ENCODE data around the gene UGT2A1. TPM values are rescaled to one million over a fixed set of nuclear protein-coding genes. Genes with fewer than 3 reads are reported as not detected.
"Not testable (repeated sequence)": the region's sequence is repeated elsewhere in the genome, so short reads cannot be mapped to it uniquely, and the experiment has no call there.

UGT2A1 gene
- total RNA-seq: not detected

DNA sequence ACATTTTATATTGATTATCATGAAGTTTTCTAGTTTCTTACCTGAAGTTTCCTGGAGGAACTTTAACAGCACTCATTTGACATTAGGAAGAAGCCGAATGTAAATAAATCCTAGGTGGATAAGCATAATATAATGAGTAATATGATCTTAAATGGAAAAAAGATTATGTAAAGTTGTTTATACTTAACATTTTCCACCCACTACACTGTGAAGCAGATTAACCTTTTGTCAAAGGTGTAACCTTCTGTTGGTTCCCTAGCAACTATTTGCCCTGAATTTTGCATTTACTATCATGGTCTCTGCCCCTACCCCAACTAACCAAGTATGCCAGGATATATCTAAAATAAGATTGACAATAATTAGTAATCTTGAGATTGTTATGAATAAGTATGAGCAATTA lies at the start of gene UGT2A1:
Gene UGT2A1 (minus strand): TSS at position 101 of the 400 bp plus-strand sequence. CDS start 5,603 bp downstream, outside the sequence.
- DNase-seq (ENCODE audit: low spot score) (no peak), ATAC-seq (no peak)
- Mint-ChIP-seq H3K4me3 (no peak within 1 kb of the TSS), H3K4me1 (ENCODE audit: low read depth in 2 of 2) (no peaks in the 10 kb centered on the region), H3K9me3 (no peaks in the 10 kb centered on the region), H3K36me3 (no peaks in the 10 kb centered on the region), H3K27me3 (no peaks in the 10 kb centered on the region), H3K27ac (no peak within 1 kb of the TSS)

DNA sequence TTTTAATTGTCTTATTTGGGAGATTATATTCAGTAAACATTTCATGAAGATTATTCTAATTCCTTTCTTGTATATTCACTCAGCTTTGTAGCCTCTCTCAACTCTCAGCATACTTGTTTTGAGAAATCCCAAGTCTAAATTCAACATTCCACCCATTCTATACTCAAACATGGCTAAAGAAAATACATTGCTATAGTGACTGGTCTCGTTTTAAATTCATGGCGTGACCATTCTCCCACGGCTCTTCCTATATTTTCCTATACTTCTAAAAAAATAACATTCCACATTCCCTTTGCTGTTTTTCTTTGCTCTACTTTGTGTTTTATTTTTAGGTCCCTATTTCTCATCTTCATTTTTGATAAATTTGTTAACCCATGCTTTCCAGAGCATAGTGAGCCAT lies 49.2 kb upstream of the UGT2A1 start:
- Mint-ChIP-seq H3K4me1 (ENCODE audit: low read depth in 2 of 2) (no peaks in the 10 kb centered on the region), H3K27ac (no peak overlapping the region), H3K9me3 (no peaks in the 10 kb centered on the region), H3K27me3 (peaks cover 0 to 3% of the 10 kb centered on the region in 2 donors), H3K4me3 (no peak overlapping the region), H3K36me3 (peaks cover 8% of the 10 kb centered on the region)
- DNase-seq (ENCODE audit: low spot score) (no peak), ATAC-seq (no peak)

DNA sequence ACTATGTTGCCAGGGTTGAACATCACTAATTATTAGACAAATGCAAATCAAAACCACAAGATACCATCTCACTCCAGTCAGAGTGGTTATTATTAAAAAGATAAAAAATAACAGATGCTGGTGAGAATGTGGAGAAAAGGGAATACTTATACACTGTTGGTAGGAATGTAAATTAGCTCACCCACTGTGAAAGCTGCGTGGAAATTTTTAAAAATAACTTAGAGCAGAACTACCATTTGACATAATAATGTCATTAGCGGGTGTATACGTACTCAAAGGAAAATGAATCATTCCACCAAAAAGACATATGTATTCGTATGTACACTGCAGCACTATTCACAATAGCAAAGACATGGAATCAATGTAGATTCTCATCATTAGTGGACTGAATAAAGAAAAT lies 48.6 kb upstream of the UGT2A1 start:
- Mint-ChIP-seq H3K4me3 (no peak overlapping the region), H3K27me3 (peaks cover 0 to 3% of the 10 kb centered on the region in 2 donors), H3K9me3 (no peaks in the 10 kb centered on the region), H3K36me3 (peaks cover 8% of the 10 kb centered on the region), H3K4me1 (ENCODE audit: low read depth in 2 of 2) (no peaks in the 10 kb centered on the region), H3K27ac (no peak overlapping the region)
- no peak for DNase-seq (ENCODE audit: low spot score)
- no peak for ATAC-seq

DNA sequence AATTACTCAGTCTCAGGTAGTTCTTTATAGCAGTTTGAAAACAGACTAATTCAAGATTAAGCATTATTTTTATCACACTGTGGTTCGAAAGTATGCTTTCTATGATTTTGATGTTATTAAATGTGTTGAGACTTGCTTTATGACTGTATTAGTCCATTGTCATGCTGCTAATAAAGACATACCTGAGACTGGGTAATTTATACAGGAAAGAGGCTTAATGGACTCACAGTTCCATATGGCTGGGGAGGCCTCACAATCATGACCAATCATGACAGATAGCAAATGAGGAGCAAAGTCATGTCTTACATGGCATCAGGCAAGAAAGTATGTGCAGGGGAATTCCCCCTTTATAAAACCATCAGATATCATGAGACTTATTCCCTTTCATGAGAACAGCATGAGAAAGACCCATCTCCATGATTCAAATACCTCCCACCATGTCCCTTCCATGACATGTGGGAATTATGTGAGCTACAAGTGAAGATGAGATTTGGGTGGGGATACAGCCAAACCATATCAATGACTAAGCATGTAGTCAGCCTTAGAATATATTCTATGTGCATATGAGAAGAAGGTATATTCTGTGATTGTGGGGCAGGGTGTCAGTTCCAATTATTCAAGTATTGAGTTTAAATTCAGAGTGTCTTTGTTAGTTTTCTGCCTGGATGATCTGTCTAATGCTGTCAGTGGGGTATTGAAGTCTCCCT lies 44.6 kb upstream of the UGT2A1 start:
- no peaks in the 10 kb centered on the region for H3K9me3 Mint-ChIP-seq
- no peak overlapping the region for H3K4me3 Mint-ChIP-seq
- H3K36me3 Mint-ChIP-seq: peaks cover 8% of the 10 kb centered on the region

DNA sequence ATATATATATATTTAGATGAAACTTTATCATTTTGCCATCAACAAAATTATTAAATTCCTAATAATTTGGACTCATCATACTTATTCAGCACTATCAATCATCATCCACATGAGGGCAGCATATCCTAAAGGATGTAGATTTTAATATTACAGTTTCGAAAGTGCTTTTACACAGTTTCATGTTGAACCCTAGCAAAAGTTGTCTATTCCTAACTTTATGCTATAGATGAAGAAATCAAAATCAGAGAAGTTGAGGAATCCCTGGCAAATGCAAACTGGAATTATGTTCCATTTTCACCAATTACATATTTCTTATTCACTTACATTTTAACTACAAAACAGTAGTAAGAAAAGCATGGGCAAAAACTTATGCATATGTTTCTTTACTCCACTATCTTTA lies 36.6 kb upstream of the UGT2A1 start:
- Mint-ChIP-seq H3K36me3 (no peaks in the 10 kb centered on the region), H3K27ac (no peak overlapping the region), H3K4me1 (ENCODE audit: low read depth in 2 of 2) (no peaks in the 10 kb centered on the region), H3K27me3 (peaks cover 0 to 7% of the 10 kb centered on the region in 2 donors), H3K4me3 (no peak overlapping the region), H3K9me3 (no peaks in the 10 kb centered on the region)
- ATAC-seq (peak in 1 of 2 donors; percentile 67), DNase-seq (ENCODE audit: low spot score) (no peak)

More for the DNA sequence above, 44.6 kb upstream of the UGT2A1 start:
- Mint-ChIP-seq H3K27me3 (no peaks in the 10 kb centered on the region), H3K4me1 (ENCODE audit: low read depth in 2 of 2) (no peaks in the 10 kb centered on the region), H3K27ac (no peak overlapping the region)
- DNase-seq (ENCODE audit: low spot score) (no peak), ATAC-seq (no peak)

DNA sequence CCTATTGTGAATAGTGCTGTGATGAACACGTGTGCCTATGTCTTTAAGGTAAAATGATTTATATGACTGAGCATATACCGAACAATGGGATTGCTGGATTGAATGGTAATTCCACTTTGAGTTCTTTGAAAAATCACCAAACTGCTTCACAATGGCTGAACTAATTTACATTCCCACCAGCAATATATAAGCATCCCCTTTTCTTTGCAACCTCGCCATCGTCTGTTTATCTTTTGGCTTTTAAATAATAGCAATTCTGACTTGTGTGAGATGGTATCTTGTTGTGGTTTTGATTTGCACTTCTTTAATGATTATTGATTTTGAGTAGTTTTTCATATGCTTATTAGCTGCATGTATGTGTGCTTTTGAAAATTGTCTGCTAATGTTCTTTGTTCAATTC lies 31.8 kb upstream of the UGT2A1 start:
- Mint-ChIP-seq H3K27me3 (peaks cover 0 to 7% of the 10 kb centered on the region in 2 donors), H3K36me3 (no peaks in the 10 kb centered on the region), H3K4me1 (ENCODE audit: low read depth in 2 of 2) (no peaks in the 10 kb centered on the region), H3K27ac (no peak overlapping the region), H3K9me3 (no peaks in the 10 kb centered on the region), H3K4me3 (no peak overlapping the region)
- ATAC-seq (no peak), DNase-seq (ENCODE audit: low spot score) (no peak)

DNA sequence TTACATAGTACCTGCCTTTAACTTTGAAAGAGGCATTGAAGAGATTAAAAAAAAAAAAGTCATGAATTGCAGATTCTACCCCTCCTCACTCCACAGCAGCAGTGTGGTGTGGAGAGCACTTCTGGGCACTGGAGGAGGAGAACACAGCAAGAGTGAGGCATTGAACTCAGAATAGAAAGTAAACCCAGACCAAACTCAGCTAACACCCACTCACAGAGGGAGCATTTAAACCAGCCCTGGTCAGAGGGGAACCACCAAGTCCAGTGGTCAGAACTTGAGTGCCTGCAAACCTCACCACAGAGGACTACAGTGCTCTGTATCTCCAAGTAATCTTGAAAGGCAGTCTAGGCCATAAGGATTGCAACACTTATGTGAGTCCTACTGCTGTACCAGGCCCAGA lies 15.6 kb upstream of the UGT2A1 start:
- no peak for ATAC-seq
- Mint-ChIP-seq H3K4me3 (no peak overlapping the region), H3K27me3 (peaks cover 5 to 7% of the 10 kb centered on the region in 2 donors)

DNA sequence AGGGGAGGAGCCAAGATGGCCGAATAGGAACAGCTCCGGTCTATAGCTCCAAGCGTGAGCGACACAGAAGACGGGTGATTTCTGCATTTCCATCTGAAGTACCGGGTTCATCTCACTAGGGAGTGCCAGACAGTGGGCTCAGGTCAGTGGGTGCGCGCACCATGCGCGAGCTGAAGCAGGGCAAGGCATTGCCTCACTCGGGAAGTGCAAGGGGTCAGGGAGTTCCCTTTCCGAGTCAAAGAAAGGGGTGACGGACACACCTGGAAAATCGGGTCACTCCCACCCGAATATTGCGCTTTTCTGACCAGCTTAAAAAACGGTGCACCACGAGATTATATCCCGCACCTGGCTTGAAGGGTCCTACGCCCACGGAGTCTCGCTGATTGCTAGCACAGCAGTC lies 11.0 kb upstream of the UGT2A1 start:
- not testable (repeated sequence) for H3K36me3 Mint-ChIP-seq; H3K4me3 Mint-ChIP-seq; H3K27ac Mint-ChIP-seq; ATAC-seq; DNase-seq (ENCODE audit: low spot score); H3K4me1 Mint-ChIP-seq (ENCODE audit: low read depth in 2 of 2); H3K27me3 Mint-ChIP-seq; H3K9me3 Mint-ChIP-seq

More for the DNA sequence above, 15.6 kb upstream of the UGT2A1 start:
- Mint-ChIP-seq H3K9me3 (no peaks in the 10 kb centered on the region), H3K27ac (no peak overlapping the region), H3K4me1 (ENCODE audit: low read depth in 2 of 2) (no peaks in the 10 kb centered on the region), H3K36me3 (no peaks in the 10 kb centered on the region)
- no peak for DNase-seq (ENCODE audit: low spot score)

DNA sequence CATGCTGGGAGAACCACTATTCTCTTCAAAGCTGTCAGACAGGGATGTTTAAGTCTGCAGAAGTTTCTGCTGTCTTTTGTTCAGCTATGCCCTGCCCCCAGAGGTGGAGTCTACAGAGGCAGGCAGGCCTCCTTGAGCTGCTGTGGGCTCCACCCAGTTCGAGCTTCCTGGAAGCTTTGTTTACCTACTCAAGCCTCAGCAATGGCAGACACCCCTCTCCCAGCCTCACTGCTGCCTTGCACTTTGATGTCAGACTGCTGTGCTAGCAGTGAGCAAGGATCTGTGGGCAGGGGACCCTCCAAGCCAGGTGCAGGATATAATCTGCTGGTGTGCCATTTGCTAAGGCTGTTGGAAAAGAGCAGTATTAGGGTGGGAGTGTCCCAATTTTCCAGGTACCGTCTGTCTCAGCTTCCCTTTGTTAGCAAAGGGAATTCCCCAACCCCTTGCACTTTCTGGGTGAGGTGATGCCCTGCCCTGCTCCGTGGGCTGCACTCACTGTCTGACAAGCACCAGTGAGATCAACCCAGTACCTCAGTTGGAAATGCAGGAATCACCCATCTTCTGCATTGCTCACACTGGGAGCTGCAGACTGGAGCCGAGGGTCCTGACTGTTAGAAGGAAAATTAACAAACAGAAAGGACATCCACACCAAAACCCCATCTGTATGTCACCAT lies 8.2 kb upstream of the UGT2A1 start:
- not testable (repeated sequence) for H3K9me3 Mint-ChIP-seq; H3K27ac Mint-ChIP-seq; H3K4me1 Mint-ChIP-seq (ENCODE audit: low read depth in 2 of 2); H3K4me3 Mint-ChIP-seq; H3K27me3 Mint-ChIP-seq; ATAC-seq; DNase-seq (ENCODE audit: low spot score); H3K36me3 Mint-ChIP-seq

DNA sequence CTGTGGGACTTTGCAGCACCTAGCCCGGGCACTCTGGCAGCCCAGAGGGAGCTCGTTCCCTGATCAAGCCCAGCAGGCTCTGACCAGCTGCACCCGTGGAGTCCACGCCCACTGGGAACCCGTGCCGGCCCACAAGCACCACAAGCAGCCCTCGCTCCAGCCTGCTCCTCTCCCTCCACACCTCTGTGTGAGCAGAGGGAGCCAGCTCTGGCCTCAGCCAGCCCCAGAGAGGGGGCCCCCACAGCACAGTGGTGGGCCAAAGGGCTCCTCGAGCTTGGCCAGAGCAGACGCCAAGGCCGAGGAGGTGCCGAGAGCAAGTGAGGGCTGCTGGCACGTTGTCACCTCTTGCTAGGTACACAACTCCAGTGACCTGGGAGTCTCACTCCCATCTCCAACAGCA lies 5.1 kb upstream of the UGT2A1 start:
- H3K4me1 Mint-ChIP-seq (ENCODE audit: low read depth in 2 of 2): no peaks in the 10 kb centered on the region
- H3K27ac Mint-ChIP-seq: no peak overlapping the region
- no peak for ATAC-seq
- no peak for DNase-seq (ENCODE audit: low spot score)
- H3K27me3 Mint-ChIP-seq: no peaks in the 10 kb centered on the region
- H3K9me3 Mint-ChIP-seq: no peaks in the 10 kb centered on the region
- H3K4me3 Mint-ChIP-seq: no peak overlapping the region
- peaks cover 6% of the 10 kb centered on the region for H3K36me3 Mint-ChIP-seq

DNA sequence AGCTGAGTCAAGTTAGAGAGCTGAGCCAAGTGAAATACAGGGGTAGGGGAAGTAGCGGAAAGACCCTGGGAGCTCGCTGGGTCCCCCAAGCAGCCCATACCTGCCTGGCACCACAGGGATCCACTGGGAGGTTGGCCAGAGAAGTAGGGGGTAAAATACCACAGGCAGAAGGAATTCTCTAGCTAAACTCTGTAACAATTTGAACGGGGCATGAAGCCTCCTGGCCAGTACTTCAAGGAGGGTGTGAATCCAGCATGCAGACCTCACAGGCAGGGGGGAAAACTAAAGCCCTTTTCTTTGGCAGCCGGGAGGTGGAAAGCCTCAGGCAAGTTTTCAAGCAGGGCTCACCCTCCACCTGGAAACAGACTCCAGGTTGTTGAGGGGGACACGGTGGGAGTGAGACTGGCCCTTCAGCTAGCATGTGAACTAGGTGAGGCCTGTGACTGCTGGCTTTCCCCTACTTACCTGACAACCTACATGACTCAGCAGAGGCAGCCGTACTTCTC lies 3.7 kb upstream of the UGT2A1 start:
- no peak overlapping the region for H3K27ac Mint-ChIP-seq
- peaks cover under 1% of the 10 kb centered on the region for H3K36me3 Mint-ChIP-seq
- no peaks in the 10 kb centered on the region for H3K27me3 Mint-ChIP-seq
- no peak overlapping the region for H3K4me3 Mint-ChIP-seq
- H3K9me3 Mint-ChIP-seq: no peaks in the 10 kb centered on the region
- DNase-seq (ENCODE audit: low spot score): no peak
- no peak for ATAC-seq
- no peaks in the 10 kb centered on the region for H3K4me1 Mint-ChIP-seq (ENCODE audit: low read depth in 2 of 2)

DNA sequence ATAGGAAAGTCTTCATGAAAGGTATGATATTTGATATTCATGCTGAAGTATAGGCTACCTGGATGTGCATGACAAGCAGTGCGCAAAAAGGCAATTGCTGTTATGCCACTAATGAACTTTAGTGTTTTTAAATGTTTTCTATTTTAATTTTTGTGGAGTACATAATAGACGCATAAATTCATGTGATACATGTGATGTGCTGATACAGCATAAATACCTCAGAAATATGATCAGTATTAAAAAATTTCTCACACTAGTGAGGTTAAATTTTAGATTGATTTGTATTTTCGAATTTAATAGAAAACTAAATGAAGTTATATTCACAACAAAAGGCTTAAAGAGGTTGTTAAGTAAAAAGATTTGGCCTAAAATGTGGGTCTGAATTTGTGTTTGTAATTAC lies 2.2 kb downstream of the UGT2A1 start:
- ATAC-seq (no peak), DNase-seq (ENCODE audit: low spot score) (no peak)
- Mint-ChIP-seq H3K27me3 (no peaks in the 10 kb centered on the region), H3K36me3 (no peaks in the 10 kb centered on the region), H3K4me1 (ENCODE audit: low read depth in 2 of 2) (no peaks in the 10 kb centered on the region), H3K4me3 (no peak overlapping the region), H3K27ac (no peak overlapping the region), H3K9me3 (no peaks in the 10 kb centered on the region)

DNA sequence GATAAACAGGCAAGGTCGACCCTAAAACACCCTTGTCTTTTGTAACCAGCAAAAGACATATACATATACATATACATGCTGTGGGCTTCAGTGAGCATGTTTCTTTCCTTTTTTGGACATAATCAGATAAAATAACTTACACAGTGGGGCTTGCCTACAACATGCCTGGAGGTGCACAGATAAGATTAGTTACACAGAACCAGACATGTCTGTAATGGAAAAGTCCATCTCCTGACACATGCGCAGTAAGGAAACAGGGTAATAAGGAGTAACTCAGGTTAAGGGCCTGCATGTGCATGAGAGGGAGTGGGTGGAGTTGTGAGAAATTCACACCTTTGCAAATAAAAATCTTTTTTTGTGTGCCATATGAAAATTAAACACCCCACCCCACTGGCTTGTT lies 3.4 kb downstream of the UGT2A1 start:
- no peak for ATAC-seq
- Mint-ChIP-seq H3K36me3 (no peaks in the 10 kb centered on the region), H3K27ac (no peak overlapping the region)

DNA sequence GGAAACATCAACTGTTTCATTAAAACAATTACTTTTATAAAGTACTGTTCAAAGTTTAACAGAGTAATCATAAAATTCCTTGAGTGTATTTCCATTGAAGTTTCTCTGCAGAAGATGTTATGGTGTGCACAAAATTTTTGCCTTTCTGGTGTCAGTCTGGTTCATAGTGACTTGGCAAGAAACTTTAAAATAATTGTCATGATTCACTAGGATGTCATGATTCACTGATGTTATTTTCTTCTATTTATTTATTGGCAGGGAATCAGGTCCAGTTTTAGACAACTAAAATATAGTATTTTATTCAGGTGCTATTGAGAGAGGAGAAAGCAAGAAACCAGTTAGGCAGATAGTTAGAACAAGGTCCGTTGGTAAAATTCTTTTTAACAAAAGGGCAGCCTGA lies 3.8 kb downstream of the UGT2A1 start:
- DNase-seq (ENCODE audit: low spot score): no peak
- Mint-ChIP-seq H3K4me1 (ENCODE audit: low read depth in 2 of 2) (no peaks in the 10 kb centered on the region), H3K9me3 (no peaks in the 10 kb centered on the region), H3K27me3 (no peaks in the 10 kb centered on the region), H3K36me3 (no peaks in the 10 kb centered on the region), H3K4me3 (no peak overlapping the region), H3K27ac (no peak overlapping the region)
- no peak for ATAC-seq

More for the DNA sequence above, 3.4 kb downstream of the UGT2A1 start:
- no peaks in the 10 kb centered on the region for H3K27me3 Mint-ChIP-seq
- no peaks in the 10 kb centered on the region for H3K9me3 Mint-ChIP-seq
- DNase-seq (ENCODE audit: low spot score): no peak
- no peaks in the 10 kb centered on the region for H3K4me1 Mint-ChIP-seq (ENCODE audit: low read depth in 2 of 2)
- no peak overlapping the region for H3K4me3 Mint-ChIP-seq
